A673 (cell line): ENCODE measurements around the gene CUBN. TPM values are rescaled to one million over a fixed set of nuclear protein-coding genes. Genes with fewer than 3 reads are reported as not detected.

Experiments used
- BruUV-seq: library from RNA; stranded (reverse); fragments of 400-500 nt; replicated peaks from 2 replicates; lab custom pipeline; 2021; lab: Mats Ljungman, UMichigan
- CTCF ChIA-PET: fragments of 300-600 bp; sonication (Branson Sonifier 250); formaldehyde crosslinking; loops from one replicate; lab custom pipeline; 2022; ENCODE audit warnings: antibody characterized with exemption; lab: Charles Lee
- POLR2A ChIA-PET: fragments of 300-600 bp; sonication (Branson Sonifier 250); formaldehyde crosslinking; loops from one replicate; lab custom pipeline; 2022; ENCODE audit warnings: antibody characterized with exemption; ENCODE audit not compliant: low non-redundant PET; lab: Charles Lee
- DNase-seq: peaks from one replicate; pipeline ENCODE4 v3.0.0-alpha.2; 2015; ENCODE audit warnings: low spot score
- H3K27ac ChIP-seq: fragments of 200-600 bp; sonication (generic); 2 replicates; pipeline ENCODE4 v1.5.1; 2016; ENCODE audit warnings: mixed run types, low read depth, mild to moderate bottlenecking, mixed read lengths, antibody characterized with exemption, low read length; ENCODE audit not compliant: poor library complexity, severe bottlenecking
- H3K27me3 ChIP-seq: fragments of 200-600 bp; sonication (generic); replicated peaks from 2 replicates; pipeline ENCODE4 v1.6.1; 2017; ENCODE audit warnings: mixed run types, low read depth, mild to moderate bottlenecking, mixed read lengths, antibody characterized with exemption, low read length; ENCODE audit not compliant: insufficient read depth, poor library complexity
- H3K36me3 ChIP-seq: fragments of 200-600 bp; sonication (generic); 2 replicates; pipeline ENCODE4 v1.6.1; 2016; ENCODE audit warnings: mixed run types, mild to moderate bottlenecking, mixed read lengths, antibody characterized with exemption, low read length; ENCODE audit not compliant: insufficient read depth, poor library complexity, severe bottlenecking
- H3K4me1 ChIP-seq: fragments of 200-600 bp; sonication (generic); 2 replicates; pipeline ENCODE4 v1.6.1; 2017; ENCODE audit warnings: mixed run types, mild to moderate bottlenecking, mixed read lengths, antibody characterized with exemption, low read length; ENCODE audit not compliant: insufficient read depth, poor library complexity, severe bottlenecking
- H3K4me3 ChIP-seq: fragments of 200-600 bp; sonication (generic); 2 replicates; pipeline ENCODE4 v1.5.1; 2016; ENCODE audit warnings: low read depth, mixed run types, mild to moderate bottlenecking, mixed read lengths, low read length; ENCODE audit not compliant: poor library complexity, severe bottlenecking
- H3K9me3 ChIP-seq: fragments of 200-600 bp; sonication (generic); 2 replicates; pipeline ENCODE4 v1.6.1; 2016; ENCODE audit warnings: mixed run types, low read depth, mild to moderate bottlenecking, mixed read lengths, antibody characterized with exemption, low read length; ENCODE audit not compliant: poor library complexity, severe bottlenecking
- CTCF ChIP-seq: fragments of 300-800, 200-600 bp; sonication (generic); conservative IDR thresholded peaks from 2 replicates; pipeline ENCODE4 v1.5.1; 2017; ENCODE audit warnings: low read depth, mild to moderate bottlenecking, antibody characterized with exemption, low read length, moderate library complexity, mixed read lengths
- EZH2 ChIP-seq: fragments of 200-600 bp; sonication (generic); IDR thresholded peaks from 2 replicates; pipeline ENCODE4 v1.6.1; 2017; ENCODE audit warnings: borderline replicate concordance, low read depth, mild to moderate bottlenecking, mixed read lengths, antibody characterized with exemption, low read length; ENCODE audit not compliant: poor library complexity, severe bottlenecking
- intact Hi-C: fragments of 100-400 bp; cut with micrococcal nuclease; formaldehyde crosslinking; loops from one replicate; pipeline ENCODE4 v1.10.0; 2022; ENCODE audit not compliant: unreplicated experiment
- total RNA-seq: library from RNA; stranded (reverse); gene quantifications from 2 replicates; pipeline ENCODE4 v1.2.3, GENCODE V29; 2021

The CUBN gene
- total RNA-seq, 1 experiment from 2014 or later: 3.4 TPM

- intact Hi-C loops: no loop called here
- no peak overlapping the region for H3K4me3 ChIP-seq
- no peak overlapping the region for H3K27ac ChIP-seq
- TF ChIP-seq CTCF (no peak), EZH2 (no peak)
- CTCF ChIA-PET: no interaction called here
- H3K4me1 ChIP-seq: no peaks in the 10 kb centered on the region
- H3K9me3 ChIP-seq: peaks cover 19% of the 10 kb centered on the region
- no peaks in the 10 kb centered on the region for H3K27me3 ChIP-seq
- POLR2A ChIA-PET: no interaction called here
- H3K36me3 ChIP-seq: no peaks in the 10 kb centered on the region
- BruUV-seq: no TSS peak
- no peak for DNase-seq
These were observed 36.4 kb downstream of the CUBN start for GRCh38 chr10:17092986-17093803.

GRCh38 chr10:17092216-17092944 is 37.2 kb downstream of the CUBN start:
- no peak overlapping the region for H3K27ac ChIP-seq
- no peaks in the 10 kb centered on the region for H3K36me3 ChIP-seq
- H3K9me3 ChIP-seq: peaks cover 19% of the 10 kb centered on the region
- CTCF ChIA-PET: no interaction called here
- DNase-seq: no peak
- POLR2A ChIA-PET: no interaction called here
- H3K4me1 ChIP-seq: no peaks in the 10 kb centered on the region
- TF ChIP-seq CTCF (no peak), EZH2 (no peak)
- no peaks in the 10 kb centered on the region for H3K27me3 ChIP-seq
- intact Hi-C loops: no loop called here
- no peak overlapping the region for H3K4me3 ChIP-seq
- no TSS peak for BruUV-seq

- CTCF ChIA-PET: no interaction called here
- no peaks in the 10 kb centered on the region for H3K36me3 ChIP-seq
- no peaks in the 10 kb centered on the region for H3K27me3 ChIP-seq
- POLR2A ChIA-PET: no interaction called here
- intact Hi-C loops: no loop called here
- H3K4me3 ChIP-seq: no peak overlapping the region
- no peaks in the 10 kb centered on the region for H3K9me3 ChIP-seq
- no peaks in the 10 kb centered on the region for H3K4me1 ChIP-seq
- no peak overlapping the region for H3K27ac ChIP-seq
- no TSS peak for BruUV-seq
- TF ChIP-seq EZH2 (no peak), CTCF (no peak)
- DNase-seq: no peak
These were observed 41.3 kb downstream of the CUBN start for GRCh38 chr10:17088118-17088806.
